Endothelial cell of umbilical vein (primary cell): ENCODE results near the gene NT5C3A. TPM values are rescaled to one million over a fixed set of nuclear protein-coding genes. Genes with fewer than 3 reads are reported as not detected.

ENCODE experiments used
- BruUV-seq: library from RNA; stranded (reverse); fragments of 400-500 nt; replicated peaks from 2 replicates; lab custom pipeline; 2021; lab: Mats Ljungman, UMichigan
- CTCF ChIA-PET: fragments of 300-600, 350-600 bp; sonication (Branson Sonifier 250); formaldehyde crosslinking; loops from one replicate; lab custom pipeline; 2021; ENCODE audit warnings: antibody characterized with exemption, inconsistent platforms; lab: Charles Lee
- POLR2A ChIA-PET: fragments of 300-600, 350-600 bp; sonication (Branson Sonifier 250); formaldehyde crosslinking; loops from one replicate; lab custom pipeline; 2021; ENCODE audit warnings: antibody characterized with exemption, inconsistent platforms; lab: Charles Lee
- DNase-seq: peaks from one replicate; pipeline ENCODE4 v3.0.0-alpha.2; 2011; ENCODE audit warnings: low read depth, low spot score
- FAIRE-seq: peaks from 2 replicates; lab custom pipeline; 2011; peaks lifted over from hg19 to GRCh38; lab: Jason Lieb, UNC
- H2AFZ ChIP-seq: 2 replicates; pipeline ENCODE4 v1.6.0; 2012; ENCODE audit warnings: low read depth, low read length, control low read depth, inconsistent platforms
- H3K27ac ChIP-seq: 2 replicates; pipeline ENCODE4 v1.5.1; 2011; ENCODE audit warnings: low read depth, mild to moderate bottlenecking, control low read depth, low read length, moderate library complexity; ENCODE audit not compliant: insufficient read depth
- H3K27me3 ChIP-seq, 2 experiments: 2 replicates each; pipeline versions ENCODE4 v1.6.0 to v1.6.1; 2011; ENCODE audit warnings: low read length in 2 of 2, mixed read lengths in 1 of 2; ENCODE audit not compliant: control insufficient read depth in 2 of 2, insufficient read depth in 2 of 2
- H3K36me3 ChIP-seq, 2 experiments: 2 replicates in 1 of 2; 3 replicates in 1 of 2; pipeline ENCODE4 v1.5.1; 2011; ENCODE audit warnings: low read length in 2 of 2, mild to moderate bottlenecking in 1 of 2, moderate library complexity in 1 of 2; ENCODE audit not compliant: control insufficient read depth in 2 of 2, insufficient read depth in 2 of 2; ENCODE audit errors: extremely low read depth in 1 of 2
- H3K4me1 ChIP-seq: 3 replicates; pipeline ENCODE4 v1.5.1; 2011; ENCODE audit warnings: mild to moderate bottlenecking, low read length; ENCODE audit not compliant: control insufficient read depth, insufficient read depth; ENCODE audit errors: extremely low read depth
- H3K4me2 ChIP-seq: 2 replicates; pipeline ENCODE4 v1.6.1; 2011; ENCODE audit warnings: low read length, control low read depth, mixed read lengths; ENCODE audit not compliant: insufficient read depth
- H3K4me3 ChIP-seq, 3 experiments: fragments of 200-600 bp in 1 of 3; sonication (generic), shearing (Covaris generic) in 1 of 3; replicated peaks in 1 of 3; 2 replicates each; pipeline ENCODE4 v1.5.1; 2011 to 2016; ENCODE audit warnings: control low read depth in 3 of 3, low read length in 3 of 3, mild to moderate bottlenecking in 2 of 3, inconsistent platforms in 1 of 3, low read depth in 1 of 3, moderate library complexity in 1 of 3; ENCODE audit not compliant: insufficient read depth in 1 of 3
- H3K79me2 ChIP-seq: 2 replicates; pipeline ENCODE4 v1.6.0; 2012; ENCODE audit warnings: low read length, inconsistent platforms; ENCODE audit not compliant: control insufficient read depth, insufficient read depth
- H3K9ac ChIP-seq: replicated peaks from 2 replicates; pipeline ENCODE3; 2011; ENCODE audit warnings: low read length, control low read depth; ENCODE audit not compliant: insufficient read depth; ENCODE audit errors: extremely low read depth
- H3K9me1 ChIP-seq: replicated peaks from 3 replicates; pipeline ENCODE4 v1.6.0; 2011; ENCODE audit warnings: mild to moderate bottlenecking, low read length; ENCODE audit not compliant: control insufficient read depth, insufficient read depth; ENCODE audit errors: extremely low read depth
- H3K9me3 ChIP-seq: replicated peaks from 2 replicates; pipeline ENCODE4 v1.5.1; 2012; ENCODE audit warnings: low read length, inconsistent platforms; ENCODE audit not compliant: control insufficient read depth, insufficient read depth
- H4K20me1 ChIP-seq: replicated peaks from 2 replicates; pipeline ENCODE3; 2011; ENCODE audit warnings: mild to moderate bottlenecking, low read length; ENCODE audit not compliant: control insufficient read depth, insufficient read depth; ENCODE audit errors: extremely low read depth
- EZH2 ChIP-seq: IDR thresholded peaks from 2 replicates; pipeline ENCODE4 v1.6.1; 2012; ENCODE audit warnings: borderline replicate concordance, low read depth, mild to moderate bottlenecking, moderate library complexity, low read length, inconsistent platforms; ENCODE audit not compliant: severe bottlenecking
- FOS ChIP-seq: IDR thresholded peaks from 2 replicates; pipeline ENCODE4 v1.6.1; 2011; ENCODE audit warnings: mild to moderate bottlenecking, low read length, moderate library complexity, borderline replicate concordance; ENCODE audit not compliant: insufficient read depth
- GATA2 ChIP-seq: IDR thresholded peaks from 2 replicates; pipeline ENCODE4 v1.7.0; 2011; ENCODE audit warnings: low read depth, mild to moderate bottlenecking, moderate library complexity, mixed read lengths, low read length; ENCODE audit not compliant: insufficient read length, insufficient read depth
- JUN ChIP-seq: IDR thresholded peaks from 2 replicates; pipeline ENCODE4 v1.6.1; 2011; ENCODE audit warnings: borderline replicate concordance, low read depth; ENCODE audit not compliant: insufficient read length, insufficient read depth
- MAX ChIP-seq: IDR thresholded peaks from 2 replicates; pipeline ENCODE4 v1.6.1; 2011; ENCODE audit not compliant: insufficient read depth, insufficient read length
- MYC ChIP-seq: IDR thresholded peaks from one replicate; pipeline ENCODE4 v1.6.1; 2011; ENCODE audit warnings: mild to moderate bottlenecking, low read depth, low read length
- POLR2A ChIP-seq: IDR thresholded peaks from 2 replicates; pipeline ENCODE4 v1.6.1; 2012; ENCODE audit warnings: low read depth, mild to moderate bottlenecking, control low read depth, low read length
- POLR2AphosphoS5 ChIP-seq: IDR thresholded peaks from 2 replicates; pipeline ENCODE4 v1.6.1; 2012; ENCODE audit warnings: low read depth, mild to moderate bottlenecking, control low read depth, low read length, moderate library complexity; ENCODE audit not compliant: insufficient read depth
- dilution Hi-C: fragments of 300-500 bp; cut with MboI; formaldehyde crosslinking; loops from one replicate; pipeline ENCODE4 v1.15.0; 2019; ENCODE audit warnings: low sequenced_read_pairs; ENCODE audit not compliant: extremely low pct_ligation_motif_present
- intact Hi-C: fragments of 100-400 bp; cut with micrococcal nuclease; formaldehyde crosslinking; loops from one replicate; pipeline ENCODE4 v1.10.0; 2022
- polyA plus RNA-seq, 4 experiments: library from polyadenylated mRNA; depleted of rRNA in 3 of 4; stranded (reverse) in 3 of 4; unstranded in 1 of 4; fragments of >200 nt; gene quantifications; 2 replicates each; pipeline versions ENCODE4 v1.2.1 to v1.2.3, GENCODE V29; 2011 to 2012; ENCODE audit warnings: missing spikeins in 1 of 4
- total RNA-seq: library from RNA; stranded (reverse); gene quantifications from 2 replicates; pipeline ENCODE4 v1.2.3, GENCODE V29; 2021
- TF ChIP-seq, protein P1 (sequence below), 2 donors: IDR thresholded peaks; 1 replicate in 1 of 2; 2 replicates in 1 of 2; pipeline ENCODE4 v1.5.1; 2011; ENCODE audit warnings: low read length in 2 of 2, mild to moderate bottlenecking in 2 of 2, moderate library complexity in 2 of 2, control low read depth in 1 of 2, inconsistent platforms in 1 of 2, low read depth in 1 of 2; ENCODE audit not compliant: insufficient read depth in 1 of 2; ENCODE audit errors: extremely low read depth in 1 of 2

Gene NT5C3A
- total and polyA plus RNA-seq, 2 donors (not counting 3 experiments of a cell fraction or from before 2014, with no cell fraction given) = 7.1 to 22.6 TPM

- DNase-seq = no peak
- Histone ChIP-seq H3K4me2 (peak overlapping the region; percentile 86), H4K20me1 (no peaks in the 10 kb centered on the region), H3K79me2 (peaks cover 43% of the 10 kb centered on the region), H3K4me1 (peaks cover 21% of the 10 kb centered on the region), H3K4me3 (peak overlapping the region; percentile 56 to 67 (median 67)), H3K27ac (no peak overlapping the region), H3K9ac (peak overlapping the region; percentile 30), H3K27me3 (peaks cover 9 to 18% of the 10 kb centered on the region in 2 experiments), H3K9me1 (no peaks in the 10 kb centered on the region), H3K9me3 (no peaks in the 10 kb centered on the region), H2AFZ (peak overlapping the region; percentile 94), H3K36me3 (no peaks in the 10 kb centered on the region)
- POLR2A ChIA-PET = no interaction called here
- no peak for TF ChIP-seq POLR2A
- TF ChIP-seq POLR2AphosphoS5 = no peak
- TF ChIP-seq FOS = no peak
- no peak for TF ChIP-seq GATA2
- TF ChIP-seq, protein P1, sequence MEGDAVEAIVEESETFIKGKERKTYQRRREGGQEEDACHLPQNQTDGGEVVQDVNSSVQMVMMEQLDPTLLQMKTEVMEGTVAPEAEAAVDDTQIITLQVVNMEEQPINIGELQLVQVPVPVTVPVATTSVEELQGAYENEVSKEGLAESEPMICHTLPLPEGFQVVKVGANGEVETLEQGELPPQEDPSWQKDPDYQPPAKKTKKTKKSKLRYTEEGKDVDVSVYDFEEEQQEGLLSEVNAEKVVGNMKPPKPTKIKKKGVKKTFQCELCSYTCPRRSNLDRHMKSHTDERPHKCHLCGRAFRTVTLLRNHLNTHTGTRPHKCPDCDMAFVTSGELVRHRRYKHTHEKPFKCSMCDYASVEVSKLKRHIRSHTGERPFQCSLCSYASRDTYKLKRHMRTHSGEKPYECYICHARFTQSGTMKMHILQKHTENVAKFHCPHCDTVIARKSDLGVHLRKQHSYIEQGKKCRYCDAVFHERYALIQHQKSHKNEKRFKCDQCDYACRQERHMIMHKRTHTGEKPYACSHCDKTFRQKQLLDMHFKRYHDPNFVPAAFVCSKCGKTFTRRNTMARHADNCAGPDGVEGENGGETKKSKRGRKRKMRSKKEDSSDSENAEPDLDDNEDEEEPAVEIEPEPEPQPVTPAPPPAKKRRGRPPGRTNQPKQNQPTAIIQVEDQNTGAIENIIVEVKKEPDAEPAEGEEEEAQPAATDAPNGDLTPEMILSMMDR (IDR thresholded peaks at IDR 0.05; ENCODE audit: extremely low read depth in 1 of 2, insufficient read depth in 1 of 2, low read depth in 1 of 2, low read length in 2 of 2) = no peak
- TF ChIP-seq EZH2 = no peak
- TF ChIP-seq MAX = no peak
- TF ChIP-seq JUN = no peak
- TF ChIP-seq MYC = no peak
- no peak for FAIRE-seq
- dilution Hi-C loops = no loop called here
- intact Hi-C loops = loop anchor here (1.0 to 5.0 kb wide), 8 partner anchors 20 to 615 kb away; partner anchors contain the start of genes AVL9, BBS9, FKBP9 and NT5C3A
- BruUV-seq = no TSS peak
- CTCF ChIA-PET = interaction anchor here (0.5 to 4.4 kb wide), 8 partner anchors 15 to 416 kb away, joined by 4 to 45 read pairs (median 6); partner anchors contain the start of gene BBS9
Measured at GRCh38 chr7:33109758-33110238, 47.2 kb upstream of the NT5C3A start.
